Measurements from ENCODE around the gene CASZ1. TPM values are rescaled to one million over a fixed set of nuclear protein-coding genes. Genes with fewer than 3 reads are reported as not detected.

The CASZ1 gene
- total RNA-seq, 1 donor from 2014 or later: 18.3 TPM

GRCh38 chr1:10656431-10656830 lies 140.0 kb downstream of the CASZ1 start:
- no peak overlapping the region for H3K27ac Mint-ChIP-seq (ENCODE audit: unreplicated experiment)
- H3K9me3 Mint-ChIP-seq (ENCODE audit: unreplicated experiment): peaks cover 3% of the 10 kb centered on the region
- no peak overlapping the region for H3K4me3 Mint-ChIP-seq (ENCODE audit: unreplicated experiment)
- H3K27me3 Mint-ChIP-seq (ENCODE audit: unreplicated experiment): peaks cover 11% of the 10 kb centered on the region
- peaks cover 7% of the 10 kb centered on the region for H3K4me1 Mint-ChIP-seq (ENCODE audit: low read depth, unreplicated experiment)
- H3K36me3 Mint-ChIP-seq (ENCODE audit: unreplicated experiment): no peaks in the 10 kb centered on the region
- no peak for TF ChIP-seq CTCF (IDR thresholded peaks at IDR 0.05; ENCODE audit: partially characterized antibody, unreplicated experiment)
- DNase-seq: no peak

- H3K36me3 Mint-ChIP-seq (ENCODE audit: unreplicated experiment): no peaks in the 10 kb centered on the region
- DNase-seq: no peak
- H3K27ac Mint-ChIP-seq (ENCODE audit: unreplicated experiment): no peak overlapping the region
- no peak overlapping the region for H3K4me3 Mint-ChIP-seq (ENCODE audit: unreplicated experiment)
- H3K4me1 Mint-ChIP-seq (ENCODE audit: low read depth, unreplicated experiment): peaks cover 7% of the 10 kb centered on the region
- TF ChIP-seq CTCF (IDR thresholded peaks at IDR 0.05; ENCODE audit: partially characterized antibody, unreplicated experiment): no peak
- H3K9me3 Mint-ChIP-seq (ENCODE audit: unreplicated experiment): peaks cover 3% of the 10 kb centered on the region
- H3K27me3 Mint-ChIP-seq (ENCODE audit: unreplicated experiment): peaks cover 11% of the 10 kb centered on the region
Measured at GRCh38 chr1:10655002-10655401, 141.4 kb downstream of the CASZ1 start.

DNA sequence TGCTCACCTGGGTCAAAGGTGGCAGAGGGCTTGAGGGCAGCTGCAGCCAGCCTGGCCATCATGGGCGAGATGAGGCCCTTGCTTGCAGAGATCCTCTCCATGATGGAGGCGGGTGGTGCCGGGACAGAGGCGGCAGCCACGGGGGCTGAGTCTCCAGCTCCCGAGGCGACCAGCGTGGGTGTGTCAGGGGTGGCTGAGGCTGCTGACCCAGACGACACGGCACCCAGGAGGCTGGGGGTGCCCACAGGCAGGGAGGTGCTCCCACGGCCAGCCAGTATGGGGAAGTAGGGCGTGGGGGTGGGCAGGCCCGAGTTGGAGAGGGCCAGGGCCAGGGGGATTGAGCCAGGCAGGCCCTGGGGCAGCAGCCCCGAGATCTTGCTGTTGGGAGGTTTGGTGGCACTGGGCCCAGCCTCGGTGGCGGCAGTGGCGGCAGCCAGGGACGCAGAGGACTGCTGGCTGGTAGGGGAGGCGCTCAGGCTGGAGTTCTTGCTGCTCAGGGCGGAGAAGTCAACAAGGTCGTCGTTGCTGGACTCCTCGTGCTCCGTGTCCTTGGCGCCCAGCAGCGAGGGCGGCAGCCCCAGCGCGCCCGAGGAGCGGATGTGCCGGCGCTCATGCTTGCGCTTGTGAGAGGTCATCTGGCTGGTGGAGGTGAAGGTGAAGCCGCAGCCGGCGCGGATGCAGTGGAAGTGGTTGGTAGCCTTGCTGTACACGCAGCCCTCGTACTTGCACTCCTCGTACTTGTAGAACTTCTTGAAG lies 142.9 kb downstream of the CASZ1 start:
- Mint-ChIP-seq H3K4me3 (ENCODE audit: unreplicated experiment) (no peak overlapping the region), H3K27me3 (ENCODE audit: unreplicated experiment) (peaks cover 6% of the 10 kb centered on the region), H3K36me3 (ENCODE audit: unreplicated experiment) (no peaks in the 10 kb centered on the region), H3K9me3 (ENCODE audit: unreplicated experiment) (peaks cover 3% of the 10 kb centered on the region), H3K27ac (ENCODE audit: unreplicated experiment) (no peak overlapping the region), H3K4me1 (ENCODE audit: low read depth, unreplicated experiment) (peaks cover 7% of the 10 kb centered on the region)
- no peak for TF ChIP-seq CTCF (IDR thresholded peaks at IDR 0.05; ENCODE audit: partially characterized antibody, unreplicated experiment)
- no peak for DNase-seq

DNA sequence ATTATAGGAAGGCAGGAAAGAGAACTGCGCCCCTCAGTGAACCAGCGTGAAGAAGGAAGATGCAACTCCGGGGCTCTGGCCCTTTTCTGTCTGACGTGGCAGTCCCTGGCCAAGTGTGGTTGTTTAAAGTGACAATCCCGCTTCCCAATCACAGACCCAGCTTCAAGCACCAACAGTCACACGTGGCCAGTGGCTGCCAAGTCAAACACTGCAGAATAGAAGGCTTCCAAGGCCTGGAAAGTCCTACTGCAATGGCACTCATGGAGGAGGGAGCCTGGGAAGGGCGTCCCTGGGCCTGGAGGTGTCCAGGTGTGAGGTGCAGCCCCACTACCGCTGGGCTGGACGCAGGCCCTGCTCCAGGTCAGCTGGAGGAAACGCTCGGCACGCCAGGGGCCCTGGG lies 143.8 kb downstream of the CASZ1 start:
- no peak overlapping the region for H3K27ac Mint-ChIP-seq (ENCODE audit: unreplicated experiment)
- H3K27me3 Mint-ChIP-seq (ENCODE audit: unreplicated experiment): peaks cover 6% of the 10 kb centered on the region
- TF ChIP-seq CTCF (IDR thresholded peaks at IDR 0.05; ENCODE audit: partially characterized antibody, unreplicated experiment): no peak
- no peak overlapping the region for H3K4me3 Mint-ChIP-seq (ENCODE audit: unreplicated experiment)
- H3K4me1 Mint-ChIP-seq (ENCODE audit: low read depth, unreplicated experiment): peaks cover 5% of the 10 kb centered on the region
- DNase-seq: no peak
- no peaks in the 10 kb centered on the region for H3K36me3 Mint-ChIP-seq (ENCODE audit: unreplicated experiment)
- peaks cover 3% of the 10 kb centered on the region for H3K9me3 Mint-ChIP-seq (ENCODE audit: unreplicated experiment)

DNA sequence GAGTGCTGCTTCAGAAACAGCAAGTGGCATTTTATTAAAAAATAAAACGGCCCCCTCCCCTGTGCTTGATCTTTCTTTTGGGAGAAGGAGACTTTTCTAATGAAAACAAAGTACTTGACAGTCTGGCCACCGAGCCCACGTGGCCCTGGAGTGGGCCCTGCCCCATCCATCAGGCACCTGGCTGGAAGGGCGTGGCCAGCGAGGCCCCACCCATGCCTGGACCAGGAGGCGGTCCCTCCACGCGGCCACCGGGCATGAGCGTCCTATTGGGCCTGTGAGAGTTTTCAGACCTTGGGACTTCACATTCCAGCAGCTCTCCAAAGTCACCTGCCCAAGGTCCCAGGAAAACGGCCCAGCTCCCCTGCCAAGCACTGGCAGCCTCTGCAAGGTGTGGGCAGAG lies 144.7 kb downstream of the CASZ1 start:
- peaks cover 3% of the 10 kb centered on the region for H3K9me3 Mint-ChIP-seq (ENCODE audit: unreplicated experiment)

More for the DNA sequence above, 144.7 kb downstream of the CASZ1 start:
- Mint-ChIP-seq H3K4me3 (ENCODE audit: unreplicated experiment) (no peak overlapping the region), H3K36me3 (ENCODE audit: unreplicated experiment) (no peaks in the 10 kb centered on the region), H3K4me1 (ENCODE audit: low read depth, unreplicated experiment) (peaks cover 3% of the 10 kb centered on the region), H3K27me3 (ENCODE audit: unreplicated experiment) (peaks cover 6% of the 10 kb centered on the region), H3K27ac (ENCODE audit: unreplicated experiment) (no peak overlapping the region)
- no peak for TF ChIP-seq CTCF (IDR thresholded peaks at IDR 0.05; ENCODE audit: partially characterized antibody, unreplicated experiment)
- DNase-seq: no peak
